ENCODE data around the gene PHRF1. TPM values are rescaled to one million over a fixed set of nuclear protein-coding genes. Genes with fewer than 3 reads are reported as not detected.

The PHRF1 gene
- polyA plus RNA-seq, 2 donors, result 13.7 to 28.4 TPM

DNA sequence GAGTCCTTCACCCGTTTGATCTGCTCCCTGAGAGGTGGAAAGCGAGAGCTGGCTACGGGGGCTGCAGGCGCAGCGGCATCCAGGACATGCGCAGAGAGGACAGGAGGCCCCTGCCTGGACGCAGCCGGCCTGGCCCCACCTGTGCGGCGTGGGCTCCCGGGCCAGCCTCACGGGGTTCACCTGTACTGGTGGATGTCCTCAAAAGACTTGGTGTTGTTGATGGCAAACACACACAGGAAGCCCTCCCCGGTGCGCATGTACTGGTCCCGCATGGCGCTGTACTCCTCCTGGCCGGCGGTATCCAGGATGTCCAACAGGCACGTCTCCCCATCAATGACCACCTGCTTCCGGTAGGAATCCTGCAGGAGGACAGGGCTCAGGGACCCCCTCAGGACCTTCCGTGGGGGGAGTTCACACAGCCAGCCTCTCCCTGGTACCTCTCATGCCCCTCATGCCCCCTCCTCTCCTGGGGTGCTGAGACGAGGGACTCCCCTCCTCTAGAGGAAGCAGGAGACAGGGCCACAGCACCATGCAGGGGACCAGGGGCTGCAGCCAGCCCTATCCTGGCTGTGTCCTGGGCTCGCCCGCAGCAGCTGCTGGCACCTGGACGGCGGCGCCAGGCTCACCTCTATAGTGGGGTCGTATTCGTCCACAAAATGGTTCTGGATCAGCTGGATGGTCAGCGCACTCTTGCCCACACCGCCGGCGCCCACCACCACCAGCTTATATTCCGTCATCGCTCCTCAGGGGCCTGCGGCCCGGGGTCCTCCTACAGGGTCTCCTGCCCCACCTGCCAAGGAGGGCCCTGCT lies 42.5 kb upstream of the PHRF1 start:
- Histone ChIP-seq H3K4me1 (ENCODE audit: control insufficient read depth in 2 of 2, insufficient read depth in 2 of 2, low read length in 1 of 2) (peaks cover 5 to 32% of the 10 kb centered on the region in 2 donors), H3K27ac (ENCODE audit: low read depth in 2 of 2, low read length in 1 of 2) (peak overlapping the region; percentile 24 to 60), H3K9me3 (ENCODE audit: control insufficient read depth in 2 of 2, insufficient read depth in 1 of 2, low read depth in 1 of 2, low read length in 1 of 2) (no peaks in the 10 kb centered on the region), H3K4me3 (ENCODE audit: low read depth in 1 of 2, low read length in 2 of 2) (peak overlapping the region; percentile 72 to 81), H3K36me3 (ENCODE audit: control insufficient read depth in 2 of 2, insufficient read depth in 2 of 2, low read length in 1 of 2) (peaks cover 0 to 37% of the 10 kb centered on the region in 2 donors), H3K27me3 (ENCODE audit: control insufficient read depth in 1 of 2, insufficient read depth in 2 of 2, low read length in 2 of 2) (no peaks in the 10 kb centered on the region)
- 87 to 88% methylated on average over 36 to 37 of the region's 37 CpGs for WGBS, 2 donors

GRCh38 chr11:534396-535209 lies 41.7 kb upstream of the PHRF1 start:
- H3K27me3 ChIP-seq (ENCODE audit: control insufficient read depth in 1 of 2, insufficient read depth in 2 of 2, low read length in 2 of 2), result no peaks in the 10 kb centered on the region
- H3K4me1 ChIP-seq (ENCODE audit: control insufficient read depth in 2 of 2, insufficient read depth in 2 of 2, low read length in 1 of 2), result peaks cover 5 to 32% of the 10 kb centered on the region in 2 donors
- 5% methylated on average over 57 to 66 of the region's 66 CpGs for WGBS, 2 donors
- peaks cover 0 to 35% of the 10 kb centered on the region in 2 donors for H3K36me3 ChIP-seq (ENCODE audit: control insufficient read depth in 2 of 2, insufficient read depth in 2 of 2, low read length in 1 of 2)
- peak overlapping the region; percentile 72 to 81 for H3K4me3 ChIP-seq (ENCODE audit: low read depth in 1 of 2, low read length in 2 of 2)
- peak overlapping the region; percentile 82 to 97 for H3K27ac ChIP-seq (ENCODE audit: low read depth in 2 of 2, low read length in 1 of 2)
- H3K9me3 ChIP-seq (ENCODE audit: control insufficient read depth in 2 of 2, insufficient read depth in 1 of 2, low read depth in 1 of 2, low read length in 1 of 2), result no peaks in the 10 kb centered on the region

DNA sequence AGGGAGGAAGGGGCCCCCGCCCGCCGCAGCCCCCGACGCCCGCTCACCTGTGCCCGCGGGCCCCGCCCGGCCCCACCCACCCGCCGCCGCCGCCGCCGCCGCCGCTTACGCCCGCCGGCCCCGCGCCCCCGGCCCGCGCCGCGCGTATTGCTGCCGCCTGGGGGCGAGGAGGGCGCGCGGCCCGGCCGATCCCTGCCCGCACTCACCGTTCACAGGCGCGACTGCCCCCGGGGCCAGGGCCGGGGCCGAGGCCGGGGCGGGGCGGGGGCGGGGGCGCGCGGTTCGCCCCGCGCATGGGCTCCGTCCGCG lies 41.1 kb upstream of the PHRF1 start:
- H3K27me3 ChIP-seq (ENCODE audit: control insufficient read depth in 1 of 2, insufficient read depth in 2 of 2, low read length in 2 of 2), result no peaks in the 10 kb centered on the region
- H3K27ac ChIP-seq (ENCODE audit: low read depth in 2 of 2, low read length in 1 of 2), result peak overlapping the region; percentile 82 to 97
- peaks cover 5 to 29% of the 10 kb centered on the region in 2 donors for H3K4me1 ChIP-seq (ENCODE audit: control insufficient read depth in 2 of 2, insufficient read depth in 2 of 2, low read length in 1 of 2)
- peaks cover 0 to 35% of the 10 kb centered on the region in 2 donors for H3K36me3 ChIP-seq (ENCODE audit: control insufficient read depth in 2 of 2, insufficient read depth in 2 of 2, low read length in 1 of 2)
- peak overlapping the region; percentile 72 to 81 for H3K4me3 ChIP-seq (ENCODE audit: low read depth in 1 of 2, low read length in 2 of 2)
- WGBS, 2 donors, result 1% methylated on average over 55 of the region's 56 CpGs; no CpG with 5 or more reads in 1 of the 2 donors
- no peaks in the 10 kb centered on the region for H3K9me3 ChIP-seq (ENCODE audit: control insufficient read depth in 2 of 2, insufficient read depth in 1 of 2, low read depth in 1 of 2, low read length in 1 of 2)

DNA sequence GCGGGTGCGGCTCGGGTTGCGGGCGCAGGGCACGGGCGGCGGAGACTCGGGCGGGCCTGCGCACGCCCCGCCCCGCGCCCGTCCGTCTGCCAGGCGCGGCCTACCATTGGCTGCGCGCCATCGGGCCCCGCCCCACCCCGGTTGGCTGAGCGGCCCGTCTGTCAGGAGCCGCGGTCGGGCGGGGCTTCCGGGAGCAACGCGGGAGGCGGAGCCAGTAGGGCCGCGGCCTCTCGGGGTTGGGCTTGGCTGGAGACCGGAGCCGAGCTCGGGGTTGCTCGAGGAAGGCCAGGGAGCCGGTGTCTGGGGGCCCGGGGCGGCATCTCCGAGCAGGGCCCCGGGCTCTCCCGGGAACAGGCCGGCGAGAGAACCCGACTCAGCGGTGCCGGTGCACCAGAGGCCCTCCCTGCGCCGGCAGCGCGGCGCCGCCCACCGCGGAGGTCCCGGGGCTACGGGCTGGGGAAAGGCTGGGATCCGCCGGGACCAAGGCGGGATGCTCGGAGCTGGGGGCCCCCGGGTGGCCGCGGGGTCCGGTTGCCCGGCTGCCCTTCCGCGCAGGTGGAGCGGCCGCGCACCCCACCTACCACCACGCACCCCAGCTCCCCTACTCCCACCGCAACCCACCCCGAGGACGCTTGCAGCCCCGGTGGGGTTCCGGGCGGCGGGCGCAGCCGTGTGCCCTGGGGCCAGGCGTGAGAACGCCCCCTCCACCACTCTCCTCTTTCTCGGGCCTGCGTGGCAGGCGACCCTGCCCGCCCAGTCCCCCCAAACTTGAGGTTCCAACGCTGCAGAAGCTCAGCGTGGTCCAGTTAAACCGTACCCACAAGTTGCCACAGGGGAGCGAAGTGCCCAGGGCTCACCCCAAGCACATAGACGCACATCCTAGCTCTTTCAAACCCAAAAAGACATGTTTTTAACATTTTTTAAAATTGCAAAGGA lies 40.5 kb upstream of the PHRF1 start, which contains the start of gene HRAS:
Gene HRAS, minus strand, starts transcription at position 58 of the 936 bp plus-strand sequence.
- peaks cover 5 to 29% of the 10 kb centered on the region in 2 donors for H3K4me1 ChIP-seq (ENCODE audit: control insufficient read depth in 2 of 2, insufficient read depth in 2 of 2, low read length in 1 of 2)
- peak within 1 kb of the TSS; percentile 82 to 97 for H3K27ac ChIP-seq (ENCODE audit: low read depth in 2 of 2, low read length in 1 of 2)

GRCh38 chr11:536841-537621 lies 39.2 kb upstream of the PHRF1 start, which contains the start of gene LRRC56:
Gene LRRC56 (plus strand): TSS chr11:537527. CDS start chr11:540685, 3,158 bp downstream.
- Histone ChIP-seq H3K4me1 (ENCODE audit: control insufficient read depth in 2 of 2, insufficient read depth in 2 of 2, low read length in 1 of 2) (peaks cover 5 to 29% of the 10 kb centered on the region in 2 donors), H3K27me3 (ENCODE audit: control insufficient read depth in 1 of 2, insufficient read depth in 2 of 2, low read length in 2 of 2) (no peaks in the 10 kb centered on the region), H3K4me3 (ENCODE audit: low read depth in 1 of 2, low read length in 2 of 2) (peak within 1 kb of the TSS; percentile 20 to 41), H3K9me3 (ENCODE audit: control insufficient read depth in 2 of 2, insufficient read depth in 1 of 2, low read depth in 1 of 2, low read length in 1 of 2) (no peaks in the 10 kb centered on the region), H3K36me3 (ENCODE audit: control insufficient read depth in 2 of 2, insufficient read depth in 2 of 2, low read length in 1 of 2) (peaks cover 0 to 24% of the 10 kb centered on the region in 2 donors), H3K27ac (ENCODE audit: low read depth in 2 of 2, low read length in 1 of 2) (peak within 1 kb of the TSS; percentile 17 to 61)
- 1 to 4% methylated on average over 87 to 93 of the region's 93 CpGs for WGBS, 2 donors

More for the DNA sequence above, 40.5 kb upstream of the PHRF1 start, which contains the start of gene HRAS:
- Histone ChIP-seq H3K36me3 (ENCODE audit: control insufficient read depth in 2 of 2, insufficient read depth in 2 of 2, low read length in 1 of 2) (peaks cover 0 to 35% of the 10 kb centered on the region in 2 donors), H3K4me3 (ENCODE audit: low read depth in 1 of 2, low read length in 2 of 2) (peak within 1 kb of the TSS; percentile 72 to 81), H3K27me3 (ENCODE audit: control insufficient read depth in 1 of 2, insufficient read depth in 2 of 2, low read length in 2 of 2) (no peaks in the 10 kb centered on the region), H3K9me3 (ENCODE audit: control insufficient read depth in 2 of 2, insufficient read depth in 1 of 2, low read depth in 1 of 2, low read length in 1 of 2) (no peaks in the 10 kb centered on the region)
- WGBS, 2 donors, result 2% methylated on average over 65 to 97 of the region's 97 CpGs

DNA sequence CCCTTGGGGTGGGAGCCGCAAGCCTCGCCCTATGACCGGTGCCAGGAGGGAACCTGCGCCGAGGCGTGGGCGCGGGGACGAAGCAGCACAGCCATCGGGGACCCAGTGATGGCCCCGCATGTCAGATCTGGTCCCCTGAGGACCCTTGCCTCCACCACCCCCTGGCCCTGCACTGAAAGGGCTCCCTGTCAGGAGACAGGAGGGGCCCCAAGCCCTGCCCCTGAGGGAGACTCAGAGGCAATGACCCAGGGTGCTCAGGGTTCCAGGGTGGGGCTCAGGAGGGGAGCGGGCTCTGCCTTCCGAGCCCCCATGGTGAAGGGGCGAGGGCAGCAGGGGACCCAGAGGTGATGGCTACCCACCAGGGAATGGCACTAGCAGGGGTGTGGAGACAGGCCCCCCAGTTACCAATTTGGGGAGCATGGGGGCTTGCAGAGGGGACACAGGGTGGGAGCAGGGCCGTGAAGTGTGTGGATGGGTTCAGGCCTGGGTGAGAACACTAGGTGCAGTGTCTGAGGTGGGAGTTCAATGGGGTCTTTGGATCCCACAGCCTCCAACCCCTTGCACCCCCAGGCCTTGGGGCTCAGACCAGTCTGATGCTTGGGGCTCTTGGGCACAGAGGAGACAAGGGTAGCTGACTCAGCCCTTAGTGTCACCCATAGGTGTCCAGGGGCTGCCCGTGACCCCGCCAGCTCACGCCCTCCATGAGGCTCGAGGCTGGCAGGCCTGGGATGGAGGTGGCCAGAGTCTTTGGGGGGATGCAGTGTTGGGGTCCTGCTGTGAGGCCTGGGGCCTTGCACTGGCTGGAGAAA lies 38.4 kb upstream of the PHRF1 start:
- no peaks in the 10 kb centered on the region for H3K27me3 ChIP-seq (ENCODE audit: control insufficient read depth in 1 of 2, insufficient read depth in 2 of 2, low read length in 2 of 2)
- peaks cover 0 to 16% of the 10 kb centered on the region in 2 donors for H3K36me3 ChIP-seq (ENCODE audit: control insufficient read depth in 2 of 2, insufficient read depth in 2 of 2, low read length in 1 of 2)
- H3K4me3 ChIP-seq (ENCODE audit: low read depth in 1 of 2, low read length in 2 of 2), result peak overlapping the region; percentile 20 to 41
- 40 to 45% methylated on average over 19 of the region's 19 CpGs for WGBS, 2 donors
- no peaks in the 10 kb centered on the region for H3K9me3 ChIP-seq (ENCODE audit: control insufficient read depth in 2 of 2, insufficient read depth in 1 of 2, low read depth in 1 of 2, low read length in 1 of 2)
- H3K4me1 ChIP-seq (ENCODE audit: control insufficient read depth in 2 of 2, insufficient read depth in 2 of 2, low read length in 1 of 2), result peaks cover 5 to 23% of the 10 kb centered on the region in 2 donors
- H3K27ac ChIP-seq (ENCODE audit: low read depth in 2 of 2, low read length in 1 of 2), result peak overlapping the region in 1 of 2 donors; percentile 0

GRCh38 chr11:538431-539051 lies 37.7 kb upstream of the PHRF1 start:
- no peak overlapping the region for H3K4me3 ChIP-seq (ENCODE audit: low read depth in 1 of 2, low read length in 2 of 2)
- H3K4me1 ChIP-seq (ENCODE audit: control insufficient read depth in 2 of 2, insufficient read depth in 2 of 2, low read length in 1 of 2), result peaks cover 5 to 18% of the 10 kb centered on the region in 2 donors
- H3K36me3 ChIP-seq (ENCODE audit: control insufficient read depth in 2 of 2, insufficient read depth in 2 of 2, low read length in 1 of 2), result peaks cover 0 to 8% of the 10 kb centered on the region in 2 donors
- H3K9me3 ChIP-seq (ENCODE audit: control insufficient read depth in 2 of 2, insufficient read depth in 1 of 2, low read depth in 1 of 2, low read length in 1 of 2), result no peaks in the 10 kb centered on the region
- no peaks in the 10 kb centered on the region for H3K27me3 ChIP-seq (ENCODE audit: control insufficient read depth in 1 of 2, insufficient read depth in 2 of 2, low read length in 2 of 2)
- 92 to 94% methylated on average over 20 of the region's 20 CpGs for WGBS, 2 donors
- no peak overlapping the region for H3K27ac ChIP-seq (ENCODE audit: low read depth in 2 of 2, low read length in 1 of 2)

Data from esophagus (tissue), 2 donors.